ENCODE data around the gene SEC16B. TPM values are rescaled to one million over a fixed set of nuclear protein-coding genes. Genes with fewer than 3 reads are reported as not detected.

The SEC16B gene

DNA sequence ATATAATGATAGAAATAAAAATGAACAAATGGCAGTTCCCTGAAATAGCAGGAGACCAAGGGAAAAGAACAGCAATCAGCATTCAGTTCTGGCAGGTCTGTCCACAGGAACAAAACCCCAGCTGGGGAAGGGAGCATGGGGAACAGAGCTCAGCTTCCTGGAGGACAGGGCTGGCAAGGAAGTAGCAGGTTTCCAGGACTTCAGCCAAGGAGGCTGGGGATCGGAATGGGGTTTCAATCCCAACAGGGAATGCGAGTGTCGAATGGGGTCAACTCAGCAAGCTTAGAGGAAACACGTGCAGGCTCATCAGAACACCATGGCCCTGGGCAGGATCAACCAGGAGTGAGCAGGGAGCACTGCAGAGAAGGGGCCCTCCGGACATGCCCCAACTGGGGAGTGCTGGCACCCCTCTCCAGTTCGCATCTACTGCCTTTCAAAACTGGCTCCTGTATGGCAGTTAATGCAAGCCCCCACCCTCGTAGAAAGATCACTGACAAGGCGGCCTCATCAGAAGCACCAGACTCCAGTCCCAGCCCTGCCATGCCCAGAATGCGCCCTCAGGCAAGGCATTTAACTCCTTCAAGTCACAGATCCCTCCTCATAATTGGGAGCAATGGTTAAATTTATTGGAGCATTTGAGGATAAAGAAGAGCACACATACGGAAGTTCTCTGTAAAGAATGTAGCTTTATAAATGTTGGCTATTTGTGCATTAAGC lies 72.4 kb downstream of the SEC16B start:
- H2BK120ac ChIP-seq (ENCODE audit: low read depth, low read length), result no peak overlapping the region
- no peak overlapping the region for H3K4ac ChIP-seq (ENCODE audit: low read depth in 1 of 2, low read length in 2 of 2)
- no peak overlapping the region for H2AK5ac ChIP-seq (ENCODE audit: low read length, severe bottlenecking)
- DNase-seq, result no peak
- H3K79me1 ChIP-seq (replicated peaks; ENCODE audit: low read length, poor library complexity, severe bottlenecking), result no peaks in the 10 kb centered on the region
- no peak overlapping the region for H2BK15ac ChIP-seq (ENCODE audit: low read depth, poor library complexity, severe bottlenecking)
- peaks cover 3 to 29% of the 10 kb centered on the region in 2 experiments for H3K27me3 ChIP-seq (ENCODE audit: control insufficient read depth in 1 of 2, insufficient read depth in 1 of 2, low read length in 2 of 2)
- H4K8ac ChIP-seq (ENCODE audit: low read length), result no peak overlapping the region
- no peak overlapping the region for H3K4me3 ChIP-seq (ENCODE audit: insufficient read depth in 1 of 2, low read depth in 1 of 2, low read length in 2 of 2)
- no peak overlapping the region for H3K14ac ChIP-seq (ENCODE audit: low read length in 2 of 2)
- no peak overlapping the region for H3K27ac ChIP-seq (ENCODE audit: low read length, poor library complexity, severe bottlenecking)
- 83% methylated on average over 9 of the region's 10 CpGs for WGBS
- no peak overlapping the region for H3K9ac ChIP-seq (ENCODE audit: low read length)
- H3K4me2 ChIP-seq (ENCODE audit: low read length, poor library complexity, severe bottlenecking), result no peak overlapping the region
- no peak overlapping the region for H3K18ac ChIP-seq (ENCODE audit: low read depth in 1 of 2, low read length in 2 of 2)
- H3K4me1 ChIP-seq (ENCODE audit: control insufficient read depth, insufficient read depth, low read depth, low read length), result no peaks in the 10 kb centered on the region
- H2BK12ac ChIP-seq (ENCODE audit: low read length in 2 of 2), result no peak overlapping the region
- no peak overlapping the region for H2BK5ac ChIP-seq (ENCODE audit: low read depth, low read length, poor library complexity, severe bottlenecking)
- H3K23ac ChIP-seq (ENCODE audit: low read length in 2 of 2), result no peak overlapping the region
- no peak overlapping the region for H4K91ac ChIP-seq (ENCODE audit: low read length)
- no peaks in the 10 kb centered on the region for H3K36me3 ChIP-seq (ENCODE audit: control insufficient read depth in 1 of 2, insufficient read depth in 2 of 2, low read depth in 1 of 2, low read length in 2 of 2)
- H3K9me3 ChIP-seq (ENCODE audit: control insufficient read depth, low read length), result no peaks in the 10 kb centered on the region
- no peak overlapping the region for H2AFZ ChIP-seq (ENCODE audit: low read depth, low read length)

Small RNA genes within 50 kb of the gene (small RNA-seq; reads per million reads assigned to genes)
- gene AL359075.1 (ENCODE audit: low read depth), result not detected
